ENCODE results near the gene C1QTNF2.

DNA sequence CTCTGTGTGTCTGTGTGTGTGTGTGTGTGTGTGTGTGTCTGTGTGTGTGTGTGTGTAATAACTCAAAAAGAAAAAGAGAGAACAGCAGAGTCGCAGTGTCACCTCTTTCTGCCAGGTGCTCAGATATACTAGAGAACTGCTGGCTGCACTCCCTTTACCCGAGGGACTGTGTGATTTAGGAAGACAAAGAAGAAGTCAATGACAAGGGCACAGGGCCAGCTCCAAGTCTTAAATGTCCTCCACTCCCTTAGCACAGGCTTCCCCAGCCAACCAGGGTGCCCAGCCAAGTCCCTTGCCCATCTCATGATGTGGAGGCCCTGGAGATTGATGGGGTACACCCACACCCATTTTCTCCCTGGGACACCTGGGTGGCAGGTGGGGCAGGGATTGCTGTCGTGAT, 66.7 kb downstream of the C1QTNF2 start:
- TF ChIP-seq, protein P1, sequence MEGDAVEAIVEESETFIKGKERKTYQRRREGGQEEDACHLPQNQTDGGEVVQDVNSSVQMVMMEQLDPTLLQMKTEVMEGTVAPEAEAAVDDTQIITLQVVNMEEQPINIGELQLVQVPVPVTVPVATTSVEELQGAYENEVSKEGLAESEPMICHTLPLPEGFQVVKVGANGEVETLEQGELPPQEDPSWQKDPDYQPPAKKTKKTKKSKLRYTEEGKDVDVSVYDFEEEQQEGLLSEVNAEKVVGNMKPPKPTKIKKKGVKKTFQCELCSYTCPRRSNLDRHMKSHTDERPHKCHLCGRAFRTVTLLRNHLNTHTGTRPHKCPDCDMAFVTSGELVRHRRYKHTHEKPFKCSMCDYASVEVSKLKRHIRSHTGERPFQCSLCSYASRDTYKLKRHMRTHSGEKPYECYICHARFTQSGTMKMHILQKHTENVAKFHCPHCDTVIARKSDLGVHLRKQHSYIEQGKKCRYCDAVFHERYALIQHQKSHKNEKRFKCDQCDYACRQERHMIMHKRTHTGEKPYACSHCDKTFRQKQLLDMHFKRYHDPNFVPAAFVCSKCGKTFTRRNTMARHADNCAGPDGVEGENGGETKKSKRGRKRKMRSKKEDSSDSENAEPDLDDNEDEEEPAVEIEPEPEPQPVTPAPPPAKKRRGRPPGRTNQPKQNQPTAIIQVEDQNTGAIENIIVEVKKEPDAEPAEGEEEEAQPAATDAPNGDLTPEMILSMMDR (optimal IDR thresholded peaks at IDR 0.05 in 1 of 3, IDR thresholded peaks at IDR 0.05 in 1 of 3, conservative IDR thresholded peaks at IDR 0.05 in 1 of 3; ENCODE audit: extremely low read depth in 1 of 3, insufficient read depth in 2 of 3, low read length in 3 of 3) = no peak
- no peak for TF ChIP-seq EZH2 (IDR thresholded peaks at IDR 0.05; ENCODE audit: low read length)
